HG02798 (cell line): Measurements from ENCODE around the gene PIP5KL1.

ENCODE experiments used
- ATAC-seq: cut with Tn5 transposase; IDR thresholded peaks from one replicate; pipeline ENCODE4 v1.9.1; 2021; ENCODE audit warnings: mild to moderate bottlenecking; ENCODE audit not compliant: unreplicated experiment, poor library complexity

PIP5KL1 gene

DNA sequence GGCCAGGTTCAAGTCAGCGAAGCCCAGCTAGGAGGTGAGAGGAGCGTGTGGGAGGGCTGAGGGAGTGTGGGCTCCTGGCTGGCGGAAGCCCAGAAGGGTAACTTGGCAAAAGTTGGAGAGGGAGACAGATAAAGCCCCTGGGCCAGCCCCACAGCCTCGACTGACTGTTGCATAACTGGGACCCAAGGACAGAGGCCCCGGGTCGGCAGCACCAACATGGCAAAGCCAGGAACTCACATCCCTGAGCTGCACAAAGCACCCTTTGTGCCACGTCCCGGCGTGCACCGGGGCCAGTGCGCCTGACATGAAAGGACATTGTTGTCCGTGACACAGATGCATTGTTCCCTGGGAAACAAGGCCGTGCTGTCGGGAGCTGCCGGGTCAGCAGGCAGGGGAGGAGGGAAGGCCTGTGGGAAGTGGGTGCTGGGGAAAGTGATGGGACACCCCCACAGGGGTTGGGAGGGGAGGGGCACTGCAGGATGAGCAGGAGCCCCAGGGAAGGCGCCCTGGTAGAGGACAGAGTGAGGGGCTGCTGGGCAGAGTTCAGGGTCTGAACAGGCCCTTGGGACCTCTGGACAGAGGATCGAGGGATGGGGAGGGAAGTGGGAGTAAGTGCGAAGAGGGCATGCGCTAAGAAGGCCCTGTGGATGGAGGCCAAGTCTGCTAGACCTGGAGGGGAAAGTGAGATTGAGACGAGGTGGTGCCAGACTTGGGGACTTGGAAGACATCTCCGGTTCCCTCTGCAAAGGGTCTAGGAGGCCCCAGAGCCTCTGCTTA, 20.1 kb upstream of the PIP5KL1 start:
- ATAC-seq, result no peak

DNA sequence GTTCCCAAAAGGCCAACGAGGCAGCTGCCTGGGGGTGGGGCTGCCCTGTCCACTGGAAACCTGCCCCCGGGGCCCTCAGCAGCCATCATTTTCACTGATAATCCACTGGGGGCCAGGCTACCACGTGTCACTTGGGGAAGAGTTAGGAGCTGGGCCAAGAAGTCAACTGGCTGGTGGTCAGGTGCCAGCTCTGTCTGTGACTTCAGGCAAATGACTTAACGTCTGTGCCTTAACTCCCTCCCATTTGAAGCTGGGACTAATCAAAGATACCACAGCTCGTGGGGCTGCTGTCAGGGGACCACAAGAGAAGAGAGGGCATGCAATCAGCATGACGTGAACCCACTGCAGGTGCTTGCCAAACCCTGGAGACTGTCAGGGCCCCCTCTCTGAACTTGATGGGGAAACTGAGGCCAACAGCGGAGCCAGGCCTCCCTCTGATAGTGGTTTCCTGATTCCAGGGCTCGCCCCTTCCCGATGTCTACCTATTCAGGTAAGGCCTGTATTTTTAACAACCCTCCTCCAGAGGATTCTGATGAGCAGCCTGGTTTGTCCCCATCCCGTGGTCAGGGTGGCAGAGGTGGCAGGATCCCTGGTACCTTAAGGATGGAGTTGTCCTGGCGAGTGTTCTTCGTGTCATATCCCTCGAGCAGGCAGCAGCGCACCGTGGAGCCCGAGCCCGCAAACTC, 19.4 kb upstream of the PIP5KL1 start:
- ATAC-seq, result no peak

DNA sequence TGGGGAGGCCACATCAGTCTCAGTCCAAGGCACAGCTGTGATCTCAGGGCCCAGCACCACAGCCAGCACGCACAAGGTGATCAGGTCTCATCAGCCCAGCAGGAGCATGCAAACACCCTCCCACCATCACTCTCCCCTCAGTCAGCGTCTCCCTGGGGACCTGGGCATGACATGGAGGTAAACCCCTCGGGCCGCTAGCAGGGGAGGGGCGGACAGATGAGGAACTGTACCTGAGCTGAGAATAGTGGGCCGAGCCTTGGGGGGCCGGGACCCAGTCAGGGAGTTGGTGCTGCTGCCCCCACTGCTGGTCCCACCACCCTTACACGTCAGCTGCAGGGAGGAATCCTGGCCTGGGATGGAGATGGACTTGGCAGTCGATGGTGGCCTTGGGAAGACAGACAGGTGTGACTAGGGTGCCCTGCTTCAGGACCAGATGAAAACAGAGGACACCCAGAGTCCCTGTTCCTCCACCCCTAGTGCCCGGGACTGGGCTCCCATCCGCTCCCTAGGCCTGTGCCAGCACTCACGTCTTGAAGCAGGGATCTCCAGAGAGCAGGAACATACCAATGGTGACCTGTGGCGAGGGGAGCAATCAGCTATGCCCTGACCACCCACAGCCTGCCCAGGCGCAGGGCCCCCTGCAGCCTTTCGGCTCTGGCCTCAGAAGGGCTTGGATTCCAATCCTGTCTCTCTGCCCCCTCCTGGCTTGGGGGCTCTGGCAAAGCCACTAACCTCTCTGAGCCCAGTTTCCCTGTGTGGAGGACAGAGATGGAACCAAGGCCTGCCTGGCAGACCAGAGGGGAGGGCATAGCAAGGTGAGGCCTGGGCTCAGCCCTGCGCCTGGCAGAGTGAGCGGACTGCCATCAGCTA, 17.5 kb upstream of the PIP5KL1 start:
- ATAC-seq, result no peak

DNA sequence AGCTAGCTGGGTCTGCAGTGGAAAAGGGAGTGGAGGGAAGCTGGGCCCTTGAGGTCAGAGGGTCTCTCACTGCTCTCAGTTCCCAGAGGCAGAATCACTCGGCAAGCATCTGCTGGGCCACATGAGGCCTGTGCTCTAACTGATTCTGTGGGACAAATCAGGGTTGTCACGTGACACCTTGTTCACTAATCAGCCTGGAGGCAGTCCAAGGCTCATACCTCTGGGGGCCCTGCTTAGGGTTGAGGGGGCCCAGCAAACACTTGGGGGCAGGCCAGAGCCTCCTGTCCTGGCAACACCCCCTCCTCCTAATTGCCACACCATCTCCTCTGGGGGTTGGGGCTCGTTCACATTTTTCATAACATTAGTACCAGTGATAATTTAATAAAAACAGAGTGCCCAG, 16.2 kb upstream of the PIP5KL1 start:
- ATAC-seq, result no peak

DNA sequence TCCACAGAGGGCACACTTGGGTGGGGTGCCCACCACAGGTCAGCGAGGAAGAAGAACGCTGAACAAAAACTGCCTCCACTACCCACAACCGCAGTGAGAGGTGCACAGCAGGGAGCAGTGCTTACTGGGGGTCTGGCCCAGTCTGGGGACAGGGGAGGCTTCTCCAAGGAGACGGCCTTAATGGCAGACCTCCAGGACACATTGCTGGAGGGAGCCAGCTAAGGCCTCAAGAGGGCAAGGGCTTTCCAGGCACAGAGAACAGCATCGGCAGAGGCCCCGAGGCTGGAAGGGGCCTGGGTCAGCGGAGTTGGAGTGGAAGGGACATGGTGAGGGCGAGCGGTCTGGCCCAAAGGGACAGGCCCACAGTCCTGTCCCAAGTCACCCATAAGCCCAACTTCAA, 15.4 kb upstream of the PIP5KL1 start:
- ATAC-seq, result no peak

DNA sequence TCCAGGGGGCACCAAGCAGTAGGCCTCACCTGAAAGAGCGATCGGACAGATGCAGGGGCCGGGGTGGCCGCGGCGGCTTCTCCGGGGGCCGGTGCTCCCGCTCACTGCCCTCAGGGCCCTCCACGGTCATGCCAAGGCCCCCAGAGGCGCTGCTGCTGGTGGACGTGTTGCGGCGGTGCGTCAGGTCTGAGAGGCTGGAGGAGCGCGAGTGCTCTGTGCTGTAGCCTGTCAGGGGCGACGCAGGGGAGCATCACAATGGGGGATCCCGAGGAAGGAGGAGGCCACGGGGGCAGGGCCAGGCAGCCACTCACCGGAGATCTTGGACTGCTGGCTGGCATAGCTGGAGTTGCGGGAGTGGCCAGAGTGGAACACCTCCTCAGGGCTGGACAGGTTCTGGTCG, 14.8 kb upstream of the PIP5KL1 start:
- no peak for ATAC-seq

DNA sequence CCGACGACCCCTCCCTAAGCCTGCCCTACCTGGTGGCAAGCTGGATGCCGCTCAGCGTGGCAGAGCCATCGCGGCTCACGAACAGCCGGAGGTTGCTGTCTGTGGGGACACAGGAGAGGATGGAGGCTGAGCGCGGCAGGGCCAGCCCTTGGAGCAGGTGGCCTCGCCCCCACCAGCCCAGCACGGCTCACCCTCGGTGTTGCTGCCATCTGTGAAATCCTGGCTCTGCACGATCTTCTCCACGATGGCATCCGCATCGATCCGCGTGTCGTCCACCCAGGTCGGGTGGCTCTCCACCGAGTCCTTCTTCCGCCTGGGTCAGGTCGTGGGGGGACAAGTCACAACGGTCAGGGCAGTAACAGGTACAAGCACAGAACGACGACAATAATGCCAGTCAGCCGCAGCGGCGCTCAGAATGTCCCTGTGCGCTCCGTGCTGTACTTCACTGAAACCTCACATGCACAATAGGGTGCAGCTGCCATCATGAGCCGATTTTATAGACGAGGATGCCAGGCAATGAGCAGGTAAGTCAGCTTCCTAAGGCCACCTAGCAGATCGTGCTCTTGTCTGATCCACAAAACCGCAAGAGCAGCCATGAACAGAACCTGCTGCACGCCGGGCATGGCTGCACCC, 14.1 kb upstream of the PIP5KL1 start:
- ATAC-seq, result no peak

DNA sequence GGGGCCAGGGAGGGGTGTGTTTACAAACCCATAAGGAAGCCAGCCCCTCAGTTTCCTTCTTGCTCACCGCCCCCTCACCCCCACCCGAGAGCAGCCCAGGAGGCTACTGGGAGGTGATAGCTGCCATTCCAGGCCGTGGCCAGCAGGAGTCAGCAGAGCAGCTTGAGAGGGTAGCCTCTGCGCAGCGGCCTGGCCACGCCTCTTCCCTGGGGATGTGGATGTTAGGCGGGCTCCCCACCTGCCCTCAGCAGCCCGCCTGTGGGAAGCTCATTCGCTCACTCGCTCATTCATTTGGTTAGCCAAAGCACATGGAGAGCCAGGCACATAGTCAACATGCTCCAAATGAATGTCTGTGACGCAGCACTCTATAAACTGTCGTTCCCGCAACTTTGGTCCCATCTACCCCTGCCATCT, 13.2 kb upstream of the PIP5KL1 start:
- ATAC-seq, result peak; percentile 67

DNA sequence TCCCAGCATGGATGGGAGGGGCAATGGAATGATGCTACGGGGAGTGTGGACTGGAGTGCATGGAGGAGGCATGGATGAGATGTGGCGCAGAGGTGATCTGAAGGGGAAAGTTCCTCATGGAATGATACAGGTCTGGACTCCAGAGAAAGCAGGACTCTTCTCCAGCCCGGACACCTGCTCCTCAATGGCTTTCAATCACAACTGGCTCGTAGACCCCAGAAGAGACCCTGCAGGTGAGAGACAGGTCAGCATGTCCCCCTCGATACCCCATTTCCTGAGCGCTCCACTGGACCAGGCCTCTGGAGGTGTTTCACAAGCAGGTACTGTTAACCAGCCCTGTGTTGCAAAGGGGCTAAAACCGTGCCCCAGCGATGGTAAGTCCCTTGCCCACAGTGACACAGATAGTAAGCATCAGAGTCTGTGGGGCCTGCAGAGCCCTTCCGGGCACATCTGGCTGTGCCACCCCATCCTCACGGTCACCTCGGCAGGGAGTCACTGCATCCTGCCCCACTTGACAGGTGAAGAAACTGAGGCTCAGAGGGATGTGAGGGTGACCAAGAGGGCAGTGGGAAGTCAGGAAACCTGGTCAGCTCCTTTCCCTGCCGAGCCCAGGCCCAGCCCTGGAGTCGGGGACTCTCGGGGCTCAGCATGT, 12.6 kb upstream of the PIP5KL1 start:
- no peak for ATAC-seq

DNA sequence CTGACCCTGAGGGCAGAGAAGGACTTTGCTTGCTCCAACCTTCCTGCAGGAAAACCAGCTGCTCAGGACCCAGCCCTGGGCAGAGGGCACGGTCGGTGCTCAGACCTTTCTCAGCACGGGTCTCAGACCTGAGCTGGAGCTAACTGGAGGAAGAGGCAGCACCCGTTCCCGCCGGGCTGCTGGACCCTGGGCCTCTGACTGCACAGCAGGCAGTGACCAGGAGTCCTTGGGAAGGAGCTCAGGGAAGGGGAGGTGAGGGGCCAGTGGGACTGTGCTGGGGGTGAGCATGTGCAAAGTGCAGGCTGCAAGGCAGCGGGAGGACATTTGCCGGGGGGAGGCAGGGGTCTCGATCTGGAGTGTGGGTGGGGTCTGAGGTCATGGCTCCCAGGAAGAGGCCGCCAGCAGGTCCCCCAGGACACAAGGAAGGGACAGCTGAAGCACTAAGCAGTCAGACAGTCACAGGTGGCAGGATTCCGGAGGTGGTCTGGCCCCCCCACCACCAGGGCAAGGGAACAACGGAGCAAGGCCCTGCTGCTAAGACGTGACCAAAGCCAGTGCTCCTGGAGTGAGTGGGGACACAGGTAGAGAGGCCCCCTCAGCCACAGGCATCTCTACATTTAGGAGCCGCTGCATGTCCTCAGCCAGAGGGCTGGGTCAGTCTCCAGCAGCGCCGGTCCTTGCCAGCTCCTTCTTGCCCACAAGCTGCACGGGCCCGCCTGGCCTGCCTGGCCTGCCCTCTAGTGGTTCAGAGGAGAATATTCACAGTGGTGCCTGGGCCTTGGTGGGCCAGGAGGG, 11.8 kb upstream of the PIP5KL1 start:
- ATAC-seq, result no peak

DNA sequence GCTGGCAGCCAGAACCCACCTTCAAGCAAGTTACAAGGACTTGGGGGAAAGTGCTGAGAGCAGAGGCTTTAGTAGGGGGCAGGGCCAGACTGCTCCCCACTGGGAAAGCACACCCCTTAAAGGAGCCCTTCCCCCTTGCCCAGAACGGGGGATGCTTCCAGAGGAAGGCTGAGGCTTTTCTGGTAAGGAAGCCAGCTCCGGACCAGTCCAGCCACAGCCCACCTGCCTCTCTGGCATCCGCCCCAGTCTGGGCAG, 11.3 kb upstream of the PIP5KL1 start:
- no peak for ATAC-seq

DNA sequence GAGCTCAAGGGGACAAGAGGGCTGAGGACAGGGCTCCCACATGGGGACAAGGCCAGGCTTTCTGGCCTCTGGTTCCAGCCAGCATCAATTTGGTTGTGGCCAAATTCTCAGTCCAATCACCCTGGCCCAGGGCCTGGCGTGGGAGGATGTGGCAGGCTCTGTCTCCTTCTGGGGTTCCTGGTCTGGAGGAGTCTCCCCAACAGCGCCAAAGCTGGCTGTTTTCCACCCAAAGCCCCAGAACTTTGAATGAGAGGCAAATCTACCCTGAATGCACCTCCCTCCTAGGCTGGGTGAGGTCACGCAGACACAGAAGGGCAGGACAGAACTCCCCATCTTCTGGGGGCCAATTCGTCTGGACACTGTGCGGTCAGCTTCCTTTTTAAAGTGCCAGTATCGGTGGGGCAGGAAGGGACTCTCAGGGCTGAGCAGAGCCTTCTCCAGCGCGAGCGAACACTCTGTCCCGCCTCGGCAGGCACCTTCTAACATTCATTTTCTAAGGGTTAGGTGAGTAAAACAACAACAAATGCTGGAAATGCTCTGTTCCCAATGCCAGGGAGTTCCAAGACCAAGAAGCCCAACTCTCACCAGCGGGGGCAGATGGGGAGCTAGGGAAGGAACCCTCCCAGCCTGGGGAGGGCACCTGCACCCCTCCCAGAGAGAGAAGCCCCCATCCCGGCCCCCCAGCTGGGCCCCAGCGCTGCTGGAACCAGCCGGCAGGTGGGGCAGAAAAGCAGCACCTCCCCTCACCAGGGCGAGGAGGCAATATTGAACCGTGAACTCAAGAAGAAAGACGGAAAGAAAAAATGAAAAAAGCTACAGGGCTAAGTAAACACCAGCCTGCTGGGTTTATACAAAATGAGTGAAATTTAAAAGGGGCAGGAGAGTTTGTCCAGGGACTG, 10.7 kb upstream of the PIP5KL1 start:
- no peak for ATAC-seq

DNA sequence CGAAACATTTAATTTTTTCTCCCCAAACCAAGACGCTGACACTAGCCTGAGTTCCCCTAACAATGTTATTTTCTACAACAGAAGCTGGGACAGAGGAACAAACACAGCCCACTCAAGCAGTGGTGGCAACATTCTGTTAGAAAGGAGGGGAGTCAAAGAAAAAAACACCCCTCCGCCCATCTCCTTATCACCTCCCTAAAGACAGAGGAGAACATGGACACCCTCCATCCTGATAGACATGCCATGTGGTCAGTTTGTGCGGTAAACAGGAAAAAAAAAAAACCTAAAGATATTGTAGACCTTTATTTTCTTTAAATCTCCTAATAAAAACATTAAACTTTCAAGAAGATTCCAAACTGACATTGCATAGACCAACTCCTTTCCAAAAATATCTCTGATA, 10.0 kb upstream of the PIP5KL1 start:
- no peak for ATAC-seq

DNA sequence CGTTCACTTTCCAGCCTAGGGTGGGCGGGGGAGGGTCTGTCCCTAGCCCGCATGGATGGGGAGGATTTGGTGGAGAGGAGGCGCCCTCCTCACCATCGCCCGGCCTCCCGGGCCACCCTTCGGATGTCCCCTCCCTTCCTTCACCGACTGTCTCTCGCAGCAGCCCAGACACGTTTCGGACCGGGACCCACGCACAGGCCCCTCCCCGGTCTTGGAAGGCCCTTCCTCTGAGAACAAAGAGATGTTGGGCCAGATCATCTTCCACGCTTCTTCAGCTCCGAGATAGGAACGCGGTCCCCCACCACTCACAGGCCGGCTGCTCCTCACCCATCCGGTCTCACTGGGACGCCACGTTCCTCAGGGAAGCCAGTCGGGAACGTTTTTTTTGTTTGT, 7.7 kb upstream of the PIP5KL1 start:
- ATAC-seq, result no peak

DNA sequence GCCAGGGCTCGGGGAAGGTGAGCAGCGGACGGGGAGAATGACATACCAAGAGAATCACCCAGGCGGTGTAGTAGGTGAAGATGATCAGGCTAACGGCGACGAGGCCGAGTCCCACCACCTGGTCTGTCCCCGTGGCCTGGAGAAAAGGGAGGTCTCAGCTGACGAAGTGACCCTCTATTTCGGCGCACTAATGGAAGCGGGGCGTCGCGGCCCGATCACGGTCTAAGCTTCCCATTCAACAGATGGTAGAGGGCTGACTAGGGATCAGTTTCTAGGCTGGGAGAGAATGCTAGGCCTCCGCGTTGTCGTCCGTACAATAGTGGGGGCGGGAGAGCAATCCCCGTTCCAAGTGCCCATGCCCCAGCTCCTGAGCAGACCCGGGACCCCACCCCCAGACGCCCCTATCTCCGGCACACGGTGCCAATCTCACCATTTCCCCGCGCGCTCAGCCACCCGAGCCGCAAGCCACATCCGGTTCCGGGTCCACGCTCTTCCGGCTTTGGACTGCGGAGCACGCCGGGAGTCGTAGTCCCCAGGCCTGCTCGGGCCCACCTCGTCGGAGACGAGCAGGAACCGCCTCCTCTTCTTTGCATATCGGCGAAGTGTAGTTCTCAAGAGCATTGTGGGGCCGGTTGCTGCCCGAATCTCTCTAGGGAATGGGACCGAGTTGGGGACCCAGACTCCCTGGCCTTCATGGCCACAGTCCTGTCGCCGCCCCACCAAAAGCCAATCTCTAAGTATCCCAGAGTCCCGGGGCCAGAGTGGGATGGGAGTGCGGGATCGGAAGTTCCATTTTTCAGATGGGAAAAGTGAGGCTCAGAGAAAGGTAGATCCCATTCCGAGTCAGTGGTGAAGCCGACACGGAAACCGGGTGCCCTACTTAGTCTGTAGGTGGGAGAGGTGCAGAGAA, 7.1 kb upstream of the PIP5KL1 start, which contains the start of gene DPM2:
Gene DPM2, minus strand, starts transcription at position 467 of the 910 bp plus-strand sequence. Its CDS starts 34 bp downstream, at position 433.
- peak; percentile 91 for ATAC-seq

DNA sequence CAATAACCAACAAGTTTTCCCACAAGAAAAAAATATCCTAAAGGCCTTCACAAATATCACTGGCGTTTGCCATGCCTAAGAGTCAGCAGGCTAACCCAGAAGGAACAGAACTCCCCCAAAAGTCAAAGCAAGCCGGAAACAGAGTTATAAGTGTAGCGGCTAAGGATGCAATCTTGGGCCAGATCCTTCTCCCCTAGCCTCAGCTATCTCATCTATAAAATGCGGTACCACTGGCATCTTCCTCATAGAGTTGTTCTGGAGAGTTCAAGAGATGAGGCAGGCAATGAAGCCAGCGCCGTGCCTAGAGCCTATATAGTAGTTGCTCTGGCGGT, 6.4 kb upstream of the PIP5KL1 start:
- no peak for ATAC-seq

DNA sequence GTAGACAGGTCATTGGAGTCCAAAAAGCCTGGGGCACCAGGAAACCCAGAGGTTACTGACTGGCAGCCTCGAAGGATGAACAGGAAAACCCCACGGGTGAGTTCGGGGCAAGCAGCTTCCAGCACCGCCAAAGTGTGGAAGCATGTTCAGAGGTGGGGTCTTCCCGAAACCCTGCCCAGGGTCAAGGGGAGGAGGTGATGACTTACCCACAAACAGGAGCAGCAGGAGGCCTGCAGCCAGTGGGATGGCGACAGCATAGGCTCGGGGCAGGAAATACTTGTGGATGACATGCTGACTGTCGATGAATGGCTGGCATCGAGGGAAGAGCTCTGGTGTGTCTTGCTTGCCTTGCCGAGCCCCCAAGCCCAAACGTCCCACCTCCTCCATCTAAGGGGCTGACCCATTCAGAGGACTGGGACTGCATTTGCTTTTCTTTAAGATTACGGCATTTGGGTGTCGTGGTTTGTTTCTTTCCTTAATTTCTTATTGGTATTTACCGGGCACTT, 5.8 kb upstream of the PIP5KL1 start:
- no peak for ATAC-seq
